ENCODE measurements around the gene ETFBKMT. TPM values are rescaled to one million over a fixed set of nuclear protein-coding genes. Genes with fewer than 3 reads are reported as not detected.

ETFBKMT gene
- polyA plus RNA-seq, 2 of the 4 experiments (the other 2 are of a cell fraction): 0.87 to 1.4 TPM

- no peak for TF ChIP-seq RAD21 (conservative IDR thresholded peaks at IDR 0.05 in 1 of 2, IDR thresholded peaks at IDR 0.05 in 1 of 2)
These were observed 50.7 kb downstream of the ETFBKMT start (continued) for GRCh38 chr12:31710021-31710818.

- no peak for FAIRE-seq
These were observed 53.4 kb downstream of the ETFBKMT start for GRCh38 chr12:31712877-31713276.

GRCh38 chr12:31714406-31715271, 55.2 kb downstream of the ETFBKMT start:
- ChIA-PET POLR2A (no interaction called here), CTCF (interaction anchor here (0.6 to 1.9 kb wide), 10 partner anchors 12 to 598 kb away, joined by 3 to 5 read pairs (median 3); no protein-coding TSS in a partner anchor)
- no peak for ATAC-seq
- Histone ChIP-seq H3K4me3 (no peak overlapping the region), H3K27ac (peak overlapping the region in 1 of 2 experiments; percentile 19; a peak in 1 of 6 replicates), H3K4me1 (no peaks in the 10 kb centered on the region), H3K9me3 (0 out of 3 replicates have a peak, but pooled peaks cover 4% of the 10 kb centered on the region), H3K4me2 (no peak overlapping the region)
- FAIRE-seq: peak; percentile 72
- WGBS (ENCODE audit: missing lambda C conversion rate): 83% methylated on average over 3 of the region's 3 CpGs
- DNase-seq (ENCODE audit: low read depth in 1 of 2, low spot score in 1 of 2): no peak
- TF ChIP-seq HMGXB4 (CRISPR knock-in tag; IDR thresholded peaks at IDR 0.05; ENCODE audit: borderline replicate concordance): no peak
- TF ChIP-seq CHD2 (IDR thresholded peaks at IDR 0.05; ENCODE audit: low read length, partially characterized antibody): no peak
- no peak for TF ChIP-seq SREBF2 (IDR thresholded peaks at IDR 0.05)
- no peak for TF ChIP-seq RARB (CRISPR knock-in tag; IDR thresholded peaks at IDR 0.05)
- TF ChIP-seq, protein P1, sequence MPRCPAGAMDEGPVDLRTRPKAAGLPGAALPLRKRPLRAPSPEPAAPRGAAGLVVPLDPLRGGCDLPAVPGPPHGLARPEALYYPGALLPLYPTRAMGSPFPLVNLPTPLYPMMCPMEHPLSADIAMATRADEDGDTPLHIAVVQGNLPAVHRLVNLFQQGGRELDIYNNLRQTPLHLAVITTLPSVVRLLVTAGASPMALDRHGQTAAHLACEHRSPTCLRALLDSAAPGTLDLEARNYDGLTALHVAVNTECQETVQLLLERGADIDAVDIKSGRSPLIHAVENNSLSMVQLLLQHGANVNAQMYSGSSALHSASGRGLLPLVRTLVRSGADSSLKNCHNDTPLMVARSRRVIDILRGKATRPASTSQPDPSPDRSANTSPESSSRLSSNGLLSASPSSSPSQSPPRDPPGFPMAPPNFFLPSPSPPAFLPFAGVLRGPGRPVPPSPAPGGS (IDR thresholded peaks at IDR 0.05): no peak
- TF ChIP-seq HES2 (IDR thresholded peaks at IDR 0.05): no peak
- no peak for TF ChIP-seq NR3C1 (IDR thresholded peaks at IDR 0.05)
- no peak for TF ChIP-seq PHF8 (IDR thresholded peaks at IDR 0.05; ENCODE audit: borderline replicate concordance, low read depth)
- no peak for TF ChIP-seq PBX3 (IDR thresholded peaks at IDR 0.05)
- no peak for TF ChIP-seq BHLHE40 (IDR thresholded peaks at IDR 0.05; ENCODE audit: low read depth, low read length)

More at GRCh38 chr12:31712877-31713276, 53.4 kb downstream of the ETFBKMT start:
- Histone ChIP-seq H3K27ac (no peak overlapping the region), H3K4me3 (no peak overlapping the region), H3K9me3 (no peaks in the 10 kb centered on the region), H3K4me1 (no peaks in the 10 kb centered on the region), H3K4me2 (no peak overlapping the region)
- WGBS (ENCODE audit: missing lambda C conversion rate): 74% methylated on average over 5 of the region's 5 CpGs
- TF ChIP-seq HOXB5 (CRISPR knock-in tag; IDR thresholded peaks at IDR 0.05): no peak
- no peak for TF ChIP-seq MAX (IDR thresholded peaks at IDR 0.05)
- no peak for TF ChIP-seq ESRRA (IDR thresholded peaks at IDR 0.05; ENCODE audit: borderline replicate concordance, low read length)
- TF ChIP-seq MYC (IDR thresholded peaks at IDR 0.05; ENCODE audit: borderline replicate concordance, low read length): no peak
- TF ChIP-seq RCOR1 (IDR thresholded peaks at IDR 0.05; ENCODE audit: low read depth, low read length): no peak
- no peak for TF ChIP-seq CHD2 (IDR thresholded peaks at IDR 0.05; ENCODE audit: low read length, partially characterized antibody)
- TF ChIP-seq NR3C1 (IDR thresholded peaks at IDR 0.05): no peak
- no peak for TF ChIP-seq FOSL2 (IDR thresholded peaks at IDR 0.05)
- TF ChIP-seq FOSL2 (CRISPR knock-in tag; IDR thresholded peaks at IDR 0.05): no peak
- no peak for TF ChIP-seq HMGXB4 (CRISPR knock-in tag; IDR thresholded peaks at IDR 0.05; ENCODE audit: borderline replicate concordance)
- TF ChIP-seq, protein P2, sequence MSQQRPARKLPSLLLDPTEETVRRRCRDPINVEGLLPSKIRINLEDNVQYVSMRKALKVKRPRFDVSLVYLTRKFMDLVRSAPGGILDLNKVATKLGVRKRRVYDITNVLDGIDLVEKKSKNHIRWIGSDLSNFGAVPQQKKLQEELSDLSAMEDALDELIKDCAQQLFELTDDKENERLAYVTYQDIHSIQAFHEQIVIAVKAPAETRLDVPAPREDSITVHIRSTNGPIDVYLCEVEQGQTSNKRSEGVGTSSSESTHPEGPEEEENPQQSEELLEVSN (IDR thresholded peaks at IDR 0.05; ENCODE audit: borderline replicate concordance, low read depth): no peak
- TF ChIP-seq RFX5 (IDR thresholded peaks at IDR 0.05): no peak
- no peak for TF ChIP-seq ZNF302 (CRISPR knock-in tag; IDR thresholded peaks at IDR 0.05)
- no peak for TF ChIP-seq GATA3 (IDR thresholded peaks at IDR 0.05; ENCODE audit: borderline replicate concordance)
- TF ChIP-seq ATOH8 (CRISPR knock-in tag; IDR thresholded peaks at IDR 0.05; ENCODE audit: low read depth): no peak
- no peak for TF ChIP-seq CBX2 (IDR thresholded peaks at IDR 0.05; ENCODE audit: borderline replicate concordance, low read depth)
- ATAC-seq: no peak
- ChIA-PET POLR2A (no interaction called here), CTCF (interaction anchor here (0.8 to 1.9 kb wide), 2 partner anchors 13 to 19 kb away, joined by 3 to 5 read pairs; no protein-coding TSS in a partner anchor)
- no peak for DNase-seq (ENCODE audit: low read depth in 1 of 2, low spot score in 1 of 2)
